Measurements from ENCODE around the gene CENPH. TPM values are rescaled to one million over a fixed set of nuclear protein-coding genes. Genes with fewer than 3 reads are reported as not detected.

The CENPH gene
- total and polyA plus RNA-seq, 2 of the 13 experiments (the other 11 are each of a cell fraction or from before 2014, with no cell fraction given) = 11.2 to 28.8 TPM

GRCh38 chr5:69189162-69190086 is at the start of gene CENPH (continued):
- TF ChIP-seq ZNF280D (CRISPR knock-in tag; IDR thresholded peaks at IDR 0.05) (peak; percentile 65; the same call in 1 of the 2 replicates), ZFP36L1 (CRISPR knock-in tag; IDR thresholded peaks at IDR 0.05) (0 out of 2 replicates have a peak, but pooled peaks have one; percentile 30), PBX3 (CRISPR knock-in tag; IDR thresholded peaks at IDR 0.05; ENCODE audit: borderline replicate concordance) (0 out of 2 replicates have a peak, but pooled peaks have one; percentile 50), MXI1 (IDR thresholded peaks at IDR 0.05; ENCODE audit: borderline replicate concordance, low read depth, low read length) (peak; percentile 87; the same call in 2 of the 3 replicates), MTA3 (CRISPR knock-in tag; IDR thresholded peaks at IDR 0.05) (no peak), BORCS8-MEF2B (CRISPR knock-in tag; IDR thresholded peaks at IDR 0.05) (peak; percentile 84), NR2F1 (CRISPR knock-in tag; IDR thresholded peaks at IDR 0.05) (no peak), HNF1B (CRISPR knock-in tag; IDR thresholded peaks at IDR 0.05) (peak; percentile 20; the same call in 1 of the 2 replicates), CBFB (CRISPR knock-in tag; IDR thresholded peaks at IDR 0.05) (0 out of 2 replicates have a peak, but pooled peaks have one; percentile 59), TSC22D2 (CRISPR knock-in tag; IDR thresholded peaks at IDR 0.05; ENCODE audit: borderline replicate concordance) (no peak), ARHGAP35 (CRISPR knock-in tag; IDR thresholded peaks at IDR 0.05; ENCODE audit: borderline replicate concordance) (peak; percentile 49; the same call in 1 of the 2 replicates), KDM6A (CRISPR knock-in tag; IDR thresholded peaks at IDR 0.05; ENCODE audit: low read depth) (no peak), HOXA9 (CRISPR knock-in tag; IDR thresholded peaks at IDR 0.05; ENCODE audit: borderline replicate concordance) (no peak), HDAC6 (IDR thresholded peaks at IDR 0.05; ENCODE audit: low read depth, low read length) (no peak), GLMP (CRISPR knock-in tag; IDR thresholded peaks at IDR 0.05; ENCODE audit: borderline replicate concordance) (no peak), NFKBIZ (CRISPR knock-in tag; IDR thresholded peaks at IDR 0.05) (0 out of 2 replicates have a peak, but pooled peaks have one; percentile 41), ZBTB34 (CRISPR knock-in tag; IDR thresholded peaks at IDR 0.05) (no peak), KDM2A (CRISPR knock-in tag; IDR thresholded peaks at IDR 0.05; ENCODE audit: borderline replicate concordance, low read depth) (peak; percentile 66), ZNF570 (CRISPR knock-in tag; IDR thresholded peaks at IDR 0.05; ENCODE audit: borderline replicate concordance) (no peak)

Measured in HepG2 (cell line).